K562 (cell line): ENCODE results near the gene KRT8. TPM values are rescaled to one million over a fixed set of nuclear protein-coding genes. Genes with fewer than 3 reads are reported as not detected.

Source experiments
- AFF1 ChIP-seq, 2 experiments: fragments of 450-650 bp; IDR thresholded peaks; 2 replicates each; pipeline ENCODE4 v1.6.1; 2018; ENCODE audit warnings: mild to moderate bottlenecking in 2 of 2, low read depth in 1 of 2; ENCODE audit not compliant: partially characterized antibody in 2 of 2
- DMBX1 ChIP-seq: fragments of 250-450 bp; sonication (Bioruptor Pico); IDR thresholded peaks from 2 replicates; pipeline ENCODE4 v1.8.0; 2022; ENCODE audit warnings: inconsistent platforms, mild to moderate bottlenecking, moderate library complexity, borderline replicate concordance
- FOXM1 ChIP-seq, 2 experiments: fragments of 450-650 bp in 1 of 2; sonication (generic) in 1 of 2; formaldehyde crosslinking in 1 of 2; IDR thresholded peaks; 2 replicates each; pipeline versions ENCODE4 v1.6.1 to v1.9.0; 2017 to 2022; ENCODE audit warnings: low read depth in 2 of 2, mild to moderate bottlenecking in 2 of 2, missing genetic modification reagents in 1 of 2, moderate library complexity in 1 of 2
- FOXO4 ChIP-seq: fragments of 450-650 bp; formaldehyde crosslinking; IDR thresholded peaks from 2 replicates; pipeline ENCODE4 v1.4.0; 2020; ENCODE audit warnings: mild to moderate bottlenecking, moderate library complexity
- HOMEZ ChIP-seq: fragments of 250-450 bp; sonication (Bioruptor Pico); IDR thresholded peaks from 2 replicates; pipeline ENCODE4 v1.4.0; 2020; ENCODE audit warnings: mild to moderate bottlenecking, moderate library complexity
- MCM5 ChIP-seq: fragments of 450-650 bp; IDR thresholded peaks from 2 replicates; pipeline ENCODE4 v1.6.1; 2016; ENCODE audit warnings: low read depth
- NFYB ChIP-seq: IDR thresholded peaks from 2 replicates; pipeline ENCODE4 v1.6.1; 2011; ENCODE audit warnings: mild to moderate bottlenecking, moderate library complexity; ENCODE audit not compliant: insufficient read length; ENCODE audit errors: extremely low read depth
- POLR2A ChIP-seq: fragments of 450-650 bp; conservative IDR thresholded peaks from 2 replicates; pipeline ENCODE4 v1.6.1; 2016
- RBM22 ChIP-seq: fragments of 200-400 bp; formaldehyde crosslinking; IDR thresholded peaks from 2 replicates; pipeline ENCODE4 v1.6.1; 2018; ENCODE audit warnings: low read length, low read depth; ENCODE audit not compliant: poor library complexity, severe bottlenecking
- RFX1 ChIP-seq: fragments of 450-650 bp; IDR thresholded peaks from 2 replicates; pipeline ENCODE4 v1.6.1; 2016; ENCODE audit warnings: mild to moderate bottlenecking, moderate library complexity
- SETDB1 ChIP-seq: IDR thresholded peaks from one replicate; pipeline ENCODE4 v1.6.1; 2012; ENCODE audit warnings: low read length, control low read depth, inconsistent platforms
- SMAD2 ChIP-seq: fragments of 150-350 bp; IDR thresholded peaks from 2 replicates; pipeline ENCODE4 v1.6.1; 2014; ENCODE audit warnings: low read depth, mild to moderate bottlenecking, low read length
- STAG1 ChIP-seq: sonication (generic); formaldehyde crosslinking; IDR thresholded peaks from 2 replicates; pipeline ENCODE4 v1.5.0; 2020; ENCODE audit warnings: missing genetic modification reagents, borderline replicate concordance
- THRA ChIP-seq: fragments of 450-650 bp; IDR thresholded peaks from 2 replicates; pipeline ENCODE4 v1.6.1; 2017; ENCODE audit warnings: mild to moderate bottlenecking, moderate library complexity
- ZBED1 ChIP-seq: IDR thresholded peaks from 2 replicates; pipeline ENCODE4 v1.6.1; 2014
- ZNF280B ChIP-seq: fragments of 250-450 bp; sonication (Bioruptor Pico); IDR thresholded peaks from 2 replicates; pipeline ENCODE4 v1.5.1; 2021; ENCODE audit warnings: mild to moderate bottlenecking
- ZNF408 ChIP-seq: fragments of 250-450 bp; sonication (Bioruptor Pico); IDR thresholded peaks from 2 replicates; pipeline ENCODE4 v1.4.0; 2020; ENCODE audit warnings: low read depth, mild to moderate bottlenecking, moderate library complexity
- ZNF764 ChIP-seq: fragments of 250-450 bp; sonication (Bioruptor Pico); IDR thresholded peaks from 2 replicates; pipeline ENCODE4 v1.4.0; 2020; ENCODE audit warnings: low read depth, mild to moderate bottlenecking, moderate library complexity
- polyA plus RNA-seq, 8 experiments: library from polyadenylated mRNA; depleted of rRNA in 4 of 8; stranded (reverse) in 5 of 8; unstranded in 3 of 8; fragments of >200 nt; fragmentation: Nextera tagmentation in 2 of 8; fragmentation: Illumina TruSeq in 1 of 8; extraction: Ambion mirVana in 2 of 8; extraction: Trizol in 1 of 8; gene quantifications; 2 replicates each; pipeline versions ENCODE4 v1.2.1 to v1.2.3, GENCODE V29; 2011 to 2014; ENCODE audit warnings: inconsistent platforms in 1 of 8, missing spikeins in 1 of 8
- total RNA-seq, 7 experiments: library from RNA; depleted of rRNA in 6 of 7; stranded (reverse); fragments of >200 nt in 6 of 7; fragmentation: Illumina TruSeq in 2 of 7; extraction: Trizol in 2 of 7; gene quantifications; 2 replicates each; pipeline versions ENCODE4 v1.2.1 to v1.2.3, GENCODE V29; 2011 to 2021; ENCODE audit warnings: low replicate concordance in 1 of 7

KRT8 gene
- total and polyA plus RNA-seq, 9 of the 15 experiments (the other 6 are each of a cell fraction or from before 2014, with no cell fraction given): 41.5 to 661 (median 260) TPM

- TF ChIP-seq RFX1: no peak
- 0 out of 2 replicates have a peak, but pooled peaks have one; percentile 45 for TF ChIP-seq DMBX1 (CRISPR knock-in tag)
- no peak for TF ChIP-seq HOMEZ (CRISPR knock-in tag)
- no peak for TF ChIP-seq ZBED1
- TF ChIP-seq MCM5: no peak
- no peak for TF ChIP-seq FOXM1 (IDR thresholded peaks at IDR 0.05; ENCODE audit: low read depth)
- TF ChIP-seq FOXM1 (CRISPR knock-in tag; IDR thresholded peaks at IDR 0.05; ENCODE audit: low read depth): no peak
- TF ChIP-seq AFF1 (IDR thresholded peaks at IDR 0.05; ENCODE audit: low read depth in 1 of 2, partially characterized antibody in 2 of 2): no peak
- no peak for TF ChIP-seq ZNF408 (CRISPR knock-in tag)
- TF ChIP-seq RBM22: no peak
- TF ChIP-seq POLR2A: peak; percentile 53; the same call in 1 of the 2 replicates
- no peak for TF ChIP-seq SETDB1
- TF ChIP-seq FOXO4 (CRISPR knock-in tag): no peak
- no peak for TF ChIP-seq NFYB
- TF ChIP-seq ZNF764: no peak
- TF ChIP-seq ZNF280B (CRISPR knock-in tag): no peak
- no peak for TF ChIP-seq THRA
- TF ChIP-seq SMAD2: no peak
- no peak for TF ChIP-seq STAG1 (CRISPR knock-in tag)
These were observed 30.9 kb downstream of the KRT8 start (continued) for GRCh38 chr12:52873832-52874572.
